Stimulated activated naive CD8-positive, alpha-beta T cell treated with anti-CD3 and anti-CD28 coated beads, Interleukin-15, Interleukin-2, amounts not matched to agents 100 U/mL and 50 U/mL, for 24 hours (primary cell): ENCODE measurements around the gene TMIGD2.
"Not testable (repeated sequence)": the region's sequence is repeated elsewhere in the genome, so short reads cannot be mapped to it uniquely, and the experiment has no call there.

Source experiments
- ATAC-seq: fragments of 150-1000 bp; cut with Tn5 transposase; one replicate; pipeline ENCODE4 v1.10.0; 2021
- DNase-seq: peaks from one replicate; pipeline ENCODE4 v3.0.0; 2021

TMIGD2 gene

DNA sequence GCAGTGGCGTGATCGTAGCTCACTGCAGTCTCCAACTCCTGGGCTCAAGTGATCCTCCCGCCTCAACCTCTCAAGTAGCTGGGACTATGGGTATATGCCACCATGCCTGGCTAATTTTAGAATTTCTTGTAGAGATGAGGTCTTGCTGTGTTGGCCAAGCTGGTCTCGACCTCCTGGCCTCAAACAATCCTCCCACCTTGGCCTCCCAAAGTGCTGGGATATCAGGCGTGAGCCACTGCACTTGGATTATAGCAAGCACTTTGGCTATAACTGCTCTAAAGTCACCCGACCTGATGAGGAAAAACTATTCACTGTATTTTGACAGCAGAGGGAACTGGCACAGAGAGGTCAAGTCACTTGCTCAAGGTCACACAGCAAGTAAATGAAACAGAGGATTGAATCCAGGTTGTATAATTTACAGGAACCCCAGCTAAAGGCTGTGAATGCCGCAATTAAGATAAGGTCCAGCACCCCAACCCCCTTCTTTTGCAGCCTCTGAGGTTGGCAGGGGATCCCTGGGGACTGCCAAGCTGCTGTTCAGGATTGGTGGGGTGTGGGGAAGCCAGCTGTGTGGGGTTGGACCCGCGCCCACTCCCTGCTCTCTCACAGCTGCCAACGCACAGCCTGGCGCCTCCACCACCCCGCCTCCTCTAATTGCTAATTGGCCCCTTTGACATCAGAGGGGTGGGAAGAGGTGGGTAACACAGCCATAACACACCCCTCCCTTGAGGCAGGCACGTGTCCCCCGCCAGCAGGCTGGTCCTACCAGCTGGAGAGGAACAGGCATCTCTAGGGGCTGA, 6.0 kb downstream of the TMIGD2 start:
- no peak for ATAC-seq
- no peak for DNase-seq

DNA sequence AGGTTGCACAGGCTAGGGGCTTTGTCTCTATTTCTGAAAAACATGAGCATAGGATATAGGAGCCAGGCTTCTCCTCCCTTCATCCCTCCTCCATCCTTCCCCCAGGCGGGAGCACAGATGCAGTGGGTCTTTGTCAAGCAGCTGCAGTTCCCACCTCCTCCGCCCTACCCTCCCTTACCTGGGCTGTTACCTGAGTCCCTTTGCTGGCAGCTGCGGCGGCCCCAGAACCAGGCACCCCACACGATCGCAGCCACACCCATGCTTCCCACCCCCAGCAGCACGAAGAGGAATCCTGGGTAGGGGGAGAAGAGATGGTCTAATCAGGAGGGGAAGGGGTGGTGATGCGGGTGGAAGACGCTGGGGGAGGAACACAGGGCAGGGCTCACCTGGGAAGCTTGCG, 7.8 kb downstream of the TMIGD2 start:
- no peak for DNase-seq
- no peak for ATAC-seq

DNA sequence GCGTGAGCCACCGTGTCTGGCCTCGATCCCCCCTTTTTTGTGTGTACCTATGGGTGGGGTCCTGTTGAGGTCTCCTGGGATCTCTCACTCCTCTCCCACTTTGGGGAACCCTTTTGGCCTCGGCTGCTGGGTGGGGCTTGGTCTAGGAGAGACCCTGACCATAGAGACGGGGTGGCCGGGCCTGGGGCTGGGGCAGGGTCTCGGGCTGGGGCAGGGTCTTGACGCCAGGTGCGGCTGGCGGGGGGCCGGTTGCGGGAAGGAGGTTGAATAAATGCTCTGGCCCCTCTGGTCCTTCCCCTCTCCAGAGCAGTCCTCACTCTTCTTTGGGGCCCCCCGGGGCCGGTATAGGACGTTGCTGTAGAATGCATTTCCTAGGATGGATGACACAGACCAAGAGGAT, 9.7 kb downstream of the TMIGD2 start:
- ATAC-seq = no peak
- DNase-seq = no peak

DNA sequence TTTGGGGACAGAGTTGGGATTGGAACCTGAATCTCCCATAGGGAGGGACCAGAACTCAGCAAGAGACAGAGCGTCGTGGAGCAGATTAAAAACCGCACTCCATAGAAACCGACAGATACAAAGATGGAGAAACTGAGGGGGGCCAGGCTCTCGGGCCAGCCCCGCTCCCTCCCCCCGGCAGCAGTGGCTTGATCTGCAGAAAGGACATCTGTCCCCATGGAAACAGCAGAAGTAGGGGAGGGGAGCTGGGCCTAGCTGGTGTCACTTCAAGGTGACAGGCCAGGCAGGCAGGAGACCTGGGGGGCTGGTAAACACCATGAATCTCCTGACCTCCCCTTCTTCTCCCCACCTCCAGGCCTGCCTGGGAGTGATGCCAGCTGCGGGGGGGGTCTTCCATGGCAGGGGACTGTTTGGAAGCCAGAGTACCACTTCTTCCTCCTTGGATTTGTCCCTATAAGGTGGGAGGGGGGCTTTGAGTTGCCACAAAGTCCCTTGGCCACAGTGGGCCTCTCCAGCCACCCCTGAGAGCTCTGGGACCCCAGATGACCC, 10.9 kb downstream of the TMIGD2 start:
- DNase-seq (no peak), ATAC-seq (no peak)

DNA sequence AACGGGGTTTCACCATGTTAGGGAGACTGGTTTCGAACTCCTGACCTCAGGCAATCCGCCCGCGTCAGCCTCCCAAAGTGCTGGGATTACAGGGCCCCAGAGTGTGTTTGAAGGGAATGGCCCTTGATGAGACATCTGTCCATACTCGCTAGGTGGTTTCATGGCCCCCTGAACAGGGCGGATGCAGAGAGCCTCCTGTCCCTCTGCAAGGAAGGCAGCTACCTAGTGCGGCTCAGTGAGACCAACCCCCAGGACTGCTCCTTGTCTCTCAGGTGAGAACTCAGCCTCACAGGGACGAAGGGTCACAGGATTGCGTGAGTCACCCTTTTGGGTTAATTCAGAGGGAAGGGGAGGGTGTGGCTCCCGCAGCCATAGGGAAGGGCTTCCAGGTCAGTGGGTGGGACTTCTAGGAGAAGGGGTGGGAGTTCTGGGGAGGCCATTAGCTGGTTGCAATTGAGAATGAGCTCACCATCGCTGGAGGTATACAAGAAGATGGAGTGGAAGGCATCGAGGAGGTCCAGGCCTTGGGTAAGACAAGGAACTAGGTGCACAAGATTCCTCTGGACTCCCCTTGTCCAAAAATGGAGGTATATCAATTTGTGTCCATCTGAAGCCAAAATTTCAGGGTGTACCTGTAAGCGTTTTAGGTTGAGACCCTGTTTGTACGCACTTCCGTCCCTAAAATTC, 14.0 kb downstream of the TMIGD2 start:
- DNase-seq (no peak), ATAC-seq (no peak)

DNA sequence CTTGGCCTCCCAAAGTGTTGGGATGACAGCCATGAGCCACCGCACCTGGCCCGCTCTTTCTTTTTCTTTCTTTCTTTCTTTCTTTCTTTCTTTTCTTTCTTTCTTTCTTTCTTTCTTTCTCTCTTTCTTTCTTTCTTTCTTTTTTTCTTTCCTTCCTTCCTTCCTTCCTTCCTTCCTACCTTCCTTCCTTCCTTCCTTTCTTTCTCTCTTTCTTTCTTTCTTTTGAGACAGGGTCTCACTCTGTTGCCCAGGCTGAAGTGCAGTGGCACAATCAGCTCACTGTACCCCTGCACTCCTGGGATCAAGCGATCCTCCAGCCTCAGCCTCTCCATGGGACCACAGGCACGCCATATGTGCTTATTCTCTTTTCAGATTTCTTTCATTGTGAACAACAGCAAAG, 16.0 kb downstream of the TMIGD2 start:
- not testable (repeated sequence) for DNase-seq, ATAC-seq

DNA sequence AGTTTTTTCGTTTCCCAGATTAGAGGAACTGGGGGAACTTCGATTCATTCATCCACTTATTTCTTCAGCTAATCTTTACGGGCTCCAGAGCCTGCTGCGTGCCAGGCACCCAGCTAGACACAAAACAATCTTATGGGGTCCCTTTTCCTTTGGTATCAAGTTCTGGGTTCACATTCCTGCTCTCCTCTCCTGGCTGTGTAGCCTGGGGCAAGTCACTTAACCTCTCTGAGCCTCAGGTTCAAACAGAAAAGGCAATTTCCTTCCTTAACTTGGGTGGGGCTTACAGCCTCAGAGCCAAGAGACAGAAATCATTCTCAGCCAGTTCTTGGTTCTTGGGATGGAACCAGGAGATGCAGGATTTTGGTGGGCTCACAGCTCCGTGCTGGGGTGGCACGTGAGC, 17.2 kb downstream of the TMIGD2 start:
- DNase-seq (no peak), ATAC-seq (no peak)

DNA sequence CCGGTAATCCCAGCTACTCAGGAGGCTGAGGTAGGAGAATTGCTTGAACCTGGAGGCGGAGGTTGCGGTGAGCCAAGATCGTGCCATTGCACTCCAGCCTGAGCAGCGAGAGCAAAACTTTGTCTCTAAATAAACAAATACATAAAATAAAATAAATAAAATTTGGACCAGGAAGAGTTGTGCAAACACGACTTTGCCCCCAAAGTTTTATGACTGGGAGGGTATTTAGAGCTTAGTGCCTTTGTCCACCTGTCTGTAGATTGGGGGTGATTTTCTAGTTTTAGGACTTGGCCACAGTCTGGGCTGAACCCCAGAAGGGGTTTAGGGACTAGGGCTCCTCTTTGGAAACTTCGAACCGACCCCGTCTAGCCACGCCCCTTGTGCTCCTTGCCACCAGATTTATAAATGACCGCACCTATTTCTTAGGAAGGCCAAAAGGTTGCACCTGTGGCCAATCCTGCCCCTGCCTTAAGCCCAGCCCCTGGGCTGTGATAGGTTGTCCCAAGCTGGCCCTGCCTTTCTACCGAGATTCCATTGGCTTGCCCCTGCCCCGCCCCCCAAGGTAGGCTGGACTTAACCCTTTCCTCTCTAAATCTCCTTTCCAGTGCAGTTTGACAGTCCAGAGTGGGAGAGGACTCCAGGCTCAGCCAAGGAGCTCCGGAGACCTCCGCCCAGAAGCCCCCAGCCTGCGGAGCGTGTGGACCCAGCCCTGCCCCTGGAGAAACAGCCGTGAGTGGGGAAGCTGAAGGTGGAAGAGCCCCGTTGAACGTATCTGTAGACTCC, 17.8 kb downstream of the TMIGD2 start:
- peak; percentile 36 for ATAC-seq
- DNase-seq = no peak

DNA sequence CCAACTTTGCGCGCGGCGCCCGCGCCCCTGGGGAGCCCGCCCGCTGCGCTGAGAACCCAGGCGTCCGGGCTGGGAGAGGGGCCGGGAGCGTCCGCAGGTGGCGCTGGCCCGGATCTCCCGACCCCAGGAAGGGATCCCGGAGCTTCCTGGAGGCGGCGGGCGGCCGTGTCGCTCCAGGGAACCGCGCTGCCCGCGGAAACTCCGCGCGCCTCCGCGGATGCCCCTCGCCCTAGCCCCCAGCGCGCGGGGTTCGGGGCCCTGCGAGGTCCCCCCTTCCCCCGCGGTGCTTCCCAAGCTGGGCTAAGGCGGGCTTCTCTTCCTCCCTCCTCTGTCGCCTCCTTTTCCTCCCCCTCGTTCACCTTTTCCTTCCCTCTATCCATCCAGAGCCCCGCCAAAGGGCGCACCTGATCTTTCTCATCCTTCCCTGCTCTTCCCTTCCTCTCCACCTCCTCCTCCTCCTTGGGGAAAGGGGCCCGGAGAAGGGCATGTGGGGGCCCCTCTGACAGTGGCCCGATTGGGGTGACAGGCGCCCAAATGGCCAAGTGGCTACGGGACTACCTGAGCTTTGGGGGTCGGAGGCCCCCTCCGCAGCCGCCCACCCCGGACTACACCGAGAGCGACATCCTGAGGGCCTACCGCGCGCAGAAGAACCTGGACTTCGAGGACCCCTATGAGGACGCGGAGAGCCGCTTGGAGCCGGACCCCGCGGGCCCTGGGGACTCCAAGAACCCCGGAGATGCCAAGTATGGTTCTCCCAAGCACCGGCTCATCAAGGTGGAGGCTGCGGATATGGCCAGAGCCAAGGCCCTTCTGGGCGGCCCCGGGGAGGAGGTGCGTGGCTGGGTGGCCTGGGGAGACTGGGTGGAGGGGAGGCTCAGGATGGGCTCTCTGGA, 22.4 kb downstream of the TMIGD2 start:
- no peak for DNase-seq
- ATAC-seq = no peak

DNA sequence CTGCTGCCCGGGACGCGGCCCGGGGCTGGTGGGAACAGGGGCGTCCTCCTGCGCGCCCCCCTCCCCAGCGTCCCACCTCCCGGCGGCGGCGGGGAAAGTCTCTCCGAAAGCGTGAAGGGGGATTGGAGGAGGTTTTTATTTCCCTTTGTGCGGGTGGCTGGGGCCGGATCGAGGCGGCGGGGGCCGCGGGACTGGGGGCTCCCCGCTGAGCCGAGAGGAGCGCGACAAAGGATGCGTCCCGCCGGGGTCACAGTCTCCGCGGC, 23.0 kb downstream of the TMIGD2 start:
- no peak for DNase-seq
- ATAC-seq = no peak

DNA sequence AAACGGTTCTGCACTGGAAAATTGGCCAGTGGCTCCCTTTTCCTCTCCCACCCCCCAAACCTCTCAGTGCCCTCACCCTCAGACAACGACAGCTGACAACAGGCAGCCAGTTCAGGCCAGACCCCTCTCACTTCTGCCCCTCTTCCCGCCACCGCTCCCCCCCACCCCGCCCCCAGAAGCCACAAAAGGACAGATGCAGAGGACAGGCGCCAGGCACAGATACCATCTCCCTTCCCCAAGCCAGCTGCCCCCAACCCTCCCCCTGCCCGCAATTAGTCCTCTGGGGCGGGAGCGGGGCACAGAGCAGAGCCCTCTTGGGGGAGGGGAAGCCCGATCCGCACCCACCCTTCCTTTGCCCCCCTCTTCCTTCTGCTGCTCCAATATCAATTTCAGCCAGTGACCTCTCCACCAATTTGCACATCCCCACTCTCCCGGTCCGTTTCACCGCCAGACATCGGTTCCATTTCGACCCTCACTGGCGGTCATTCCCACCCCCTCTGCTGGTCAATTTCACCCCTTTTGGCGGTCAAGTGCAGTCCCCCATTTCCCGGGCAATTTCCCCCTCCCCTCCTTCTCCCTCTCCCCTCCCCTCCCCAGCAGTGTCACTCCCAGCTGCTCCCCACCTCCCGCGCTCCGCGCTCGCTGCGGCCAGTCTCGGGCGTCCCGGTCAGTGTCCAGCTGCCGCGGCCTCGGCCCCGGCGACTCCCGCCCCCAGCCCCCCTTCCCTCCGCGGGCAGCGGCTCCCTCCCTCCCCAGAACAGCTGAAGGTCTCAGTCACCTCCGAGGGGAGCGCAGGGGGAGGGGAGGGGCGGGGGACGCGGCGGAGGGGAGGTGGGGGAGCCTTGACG, 23.5 kb downstream of the TMIGD2 start, which contains the start of gene SHD:
TSS of gene SHD (plus strand) at position 848 of the 848 bp plus-strand sequence. CDS start 798 bp downstream, outside the sequence.
- DNase-seq = no peak
- ATAC-seq = no peak

DNA sequence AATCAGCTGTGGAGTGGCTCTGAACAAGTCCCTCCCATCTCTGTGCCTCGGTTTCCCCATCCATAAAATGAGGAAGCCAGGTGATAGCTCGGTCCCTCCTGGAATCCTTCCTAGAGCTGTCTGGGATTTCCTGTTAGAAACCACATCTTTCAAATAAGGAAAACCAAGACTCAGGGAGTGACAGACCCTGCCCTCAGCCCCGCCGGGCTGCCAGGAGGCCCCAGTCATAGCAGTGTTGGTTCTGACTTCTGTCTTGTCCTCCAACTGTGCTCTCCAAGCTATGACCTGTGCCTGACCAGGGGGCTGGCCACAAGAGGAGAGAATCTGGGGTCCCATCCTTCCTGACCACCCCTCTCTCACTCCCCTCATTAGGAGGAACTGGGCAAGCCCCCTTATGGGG, 24.2 kb downstream of the TMIGD2 start:
- ATAC-seq = no peak

DNA sequence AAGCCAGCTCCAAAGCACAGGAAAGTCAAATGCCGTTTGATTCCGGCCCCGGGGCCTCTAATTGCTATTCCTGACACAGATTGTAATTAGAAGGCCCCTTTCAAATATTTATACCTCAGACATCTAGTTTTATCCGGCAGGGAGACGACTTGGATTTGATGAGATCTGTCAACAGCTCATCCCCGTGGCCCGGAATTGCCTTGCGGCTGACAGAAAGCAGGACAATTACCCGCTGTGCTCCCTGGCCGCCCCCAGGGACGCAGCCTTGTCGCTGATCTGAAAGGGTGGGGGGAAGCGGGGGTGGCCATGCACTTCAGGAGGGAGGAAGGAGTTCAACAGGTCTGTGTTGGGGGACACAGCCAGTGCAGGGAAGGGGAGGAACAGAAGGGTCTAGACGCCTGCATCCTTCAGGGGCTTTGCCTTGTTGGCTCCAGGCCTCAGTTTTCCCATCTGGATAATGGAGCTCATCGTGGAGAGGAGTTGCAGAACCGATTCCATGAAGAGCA, 24.9 kb downstream of the TMIGD2 start:
- DNase-seq = no peak
- no peak for ATAC-seq

More for the DNA sequence above, 24.2 kb downstream of the TMIGD2 start:
- DNase-seq = no peak

DNA sequence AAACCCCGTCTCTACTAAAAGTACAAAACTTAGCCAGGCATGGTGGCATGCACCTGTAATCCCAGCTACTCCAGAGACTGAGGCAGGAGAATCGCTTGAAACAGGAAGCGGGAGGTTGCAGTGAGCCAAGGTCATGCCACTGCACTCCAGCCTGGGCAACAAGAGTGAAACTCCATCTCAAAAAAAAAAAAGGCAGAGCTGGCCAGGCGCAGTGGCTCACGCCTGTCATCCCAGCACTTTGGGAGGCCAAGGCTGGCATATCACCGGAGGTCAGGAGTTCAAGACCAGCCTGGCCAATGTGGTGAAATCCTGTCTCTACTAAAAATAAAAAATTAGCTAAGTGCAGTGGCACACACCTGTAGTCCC, 27.9 kb downstream of the TMIGD2 start:
- not testable (repeated sequence) for ATAC-seq

DNA sequence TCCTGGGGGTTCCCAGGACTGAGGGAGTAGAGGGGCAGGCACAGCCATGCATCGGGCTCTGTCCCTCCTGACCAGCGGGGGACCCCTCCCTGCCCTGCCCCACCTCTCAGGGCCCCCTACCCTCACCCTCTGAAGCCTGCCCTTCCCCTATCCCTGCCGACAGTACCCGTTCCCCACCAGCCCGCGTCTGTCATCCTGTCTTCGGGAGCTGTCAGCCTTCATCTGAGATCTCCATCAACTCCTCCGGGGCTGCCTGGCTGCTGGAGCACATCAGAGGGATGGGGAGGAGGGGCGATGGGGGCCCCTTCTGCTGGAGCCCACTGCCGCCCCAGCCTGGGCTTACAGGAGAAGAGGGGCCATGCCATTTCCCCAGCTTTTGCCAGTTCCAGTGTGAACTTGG, 29.3 kb downstream of the TMIGD2 start:
- no peak for ATAC-seq

More for the DNA sequence above, 27.9 kb downstream of the TMIGD2 start:
- DNase-seq = not testable (repeated sequence)

DNA sequence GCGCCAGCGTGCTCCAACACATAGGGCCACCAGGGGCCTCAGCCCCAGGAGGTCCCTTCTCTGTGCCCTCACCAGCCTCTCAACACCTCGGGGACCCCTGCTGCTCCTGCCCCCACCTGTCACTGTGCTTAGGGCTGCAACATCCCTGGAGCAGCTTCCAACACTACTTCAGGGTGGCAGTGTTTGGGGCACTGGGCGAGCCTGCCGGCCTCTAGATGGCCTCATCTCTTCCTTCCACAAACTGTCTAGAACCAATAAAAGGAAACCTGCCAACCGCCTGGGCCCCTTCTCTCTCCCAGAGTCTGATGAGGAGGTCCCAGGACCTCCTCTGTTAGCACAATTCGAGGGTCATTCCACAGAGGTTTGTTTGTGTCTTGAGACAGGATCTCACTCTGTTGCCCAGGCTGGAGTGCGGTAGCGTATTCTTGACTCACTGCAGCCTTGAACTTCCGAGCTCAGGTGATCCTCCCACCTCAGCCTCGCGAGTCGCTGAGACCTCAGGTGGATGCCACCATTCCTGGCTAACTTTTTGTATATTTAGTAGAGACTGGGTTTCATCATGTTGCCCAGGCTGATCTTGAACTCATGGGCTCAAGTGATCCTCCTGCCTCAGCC, 33.3 kb downstream of the TMIGD2 start:
- ATAC-seq = no peak

More for the DNA sequence above, 29.3 kb downstream of the TMIGD2 start:
- DNase-seq = no peak

DNA sequence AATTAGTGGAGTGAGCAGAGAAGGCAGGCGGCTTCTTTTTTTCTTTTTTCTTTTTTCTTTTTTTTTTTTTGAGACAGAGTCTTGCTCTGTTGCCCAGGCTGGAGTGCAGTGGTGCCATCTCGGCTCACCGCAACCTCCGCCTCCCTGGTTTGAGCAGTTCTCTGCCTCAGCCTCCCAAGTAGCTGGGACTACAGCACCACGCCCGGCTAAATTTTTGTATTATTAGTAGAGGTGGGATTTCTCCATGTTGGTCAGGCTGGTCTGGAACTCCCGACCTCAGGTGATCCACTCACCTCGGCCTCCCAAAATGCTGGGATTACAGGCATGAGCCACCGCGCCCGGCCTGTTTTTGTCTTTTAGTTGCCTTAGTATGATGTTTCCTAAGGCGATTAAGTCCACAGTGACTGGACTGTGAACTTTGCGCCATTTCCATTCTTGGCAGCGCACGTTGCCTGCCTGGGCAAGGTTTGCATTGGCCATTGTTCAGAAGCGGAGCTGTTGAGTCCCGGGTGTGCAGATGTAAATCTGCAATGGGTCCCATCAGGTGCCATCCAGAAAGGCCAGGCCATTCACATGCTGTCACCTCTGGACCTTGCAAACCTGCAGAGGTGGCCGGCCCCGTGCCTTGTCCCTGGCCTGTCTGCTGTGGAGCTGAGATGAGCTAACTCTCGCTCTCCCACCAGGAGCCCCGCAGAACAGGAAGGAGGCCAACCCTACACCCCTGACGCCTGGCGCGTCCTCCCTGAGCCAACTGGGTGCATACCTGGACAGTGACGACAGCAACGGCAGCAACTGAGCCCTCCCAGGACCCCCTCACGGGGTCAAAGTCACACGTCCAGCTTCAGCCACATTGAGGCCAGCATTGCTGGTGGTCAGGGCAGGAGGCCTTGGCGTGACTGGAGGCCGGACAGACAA, 34.0 kb downstream of the TMIGD2 start:
- ATAC-seq (no peak), DNase-seq (no peak)

More for the DNA sequence above, 33.3 kb downstream of the TMIGD2 start:
- no peak for DNase-seq

DNA sequence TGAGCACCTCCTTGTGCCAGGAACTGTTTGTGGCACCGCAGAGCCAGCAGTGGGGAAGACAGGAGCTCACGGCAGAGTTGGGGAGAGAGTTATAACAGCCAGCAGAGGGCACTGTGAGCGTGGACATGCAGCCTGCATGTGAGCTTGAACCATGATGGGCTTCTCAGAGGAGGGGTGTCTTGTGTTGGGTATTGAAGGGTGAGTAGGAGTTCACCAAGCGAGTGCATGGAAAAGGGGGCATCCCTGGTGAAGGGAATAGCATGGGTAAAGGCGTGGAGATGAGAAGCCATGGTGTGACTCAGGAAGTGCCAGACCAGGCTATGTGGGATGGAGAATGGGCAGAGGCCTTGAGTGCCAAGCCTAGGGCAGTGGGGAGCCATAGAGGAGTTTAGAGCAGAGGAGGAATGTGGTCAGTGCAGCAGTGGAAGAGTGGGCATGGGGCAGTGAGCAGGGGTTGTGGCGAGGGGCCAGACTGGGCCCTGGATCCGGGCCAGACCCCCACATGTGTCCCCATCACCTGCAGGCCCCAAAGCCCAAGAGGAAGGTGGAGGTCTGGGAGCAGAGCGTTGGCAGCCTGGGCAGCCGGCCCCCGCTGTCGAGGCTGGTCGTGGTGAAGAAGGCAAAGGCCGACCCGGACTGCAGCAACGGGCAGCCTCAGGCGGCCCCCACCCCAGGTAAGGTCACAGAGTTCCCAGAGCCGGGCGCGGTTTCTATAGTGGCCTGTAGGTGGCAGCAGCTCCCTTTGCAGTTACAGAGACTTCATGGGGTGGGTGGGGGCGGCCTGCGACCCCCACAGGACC, 34.9 kb downstream of the TMIGD2 start:
- peak; percentile 76 for DNase-seq
- ATAC-seq = peak; percentile 68
